ENCODE results near the gene UQCC3. TPM values are rescaled to one million over a fixed set of nuclear protein-coding genes. Genes with fewer than 3 reads are reported as not detected.

UQCC3 gene, protein sequence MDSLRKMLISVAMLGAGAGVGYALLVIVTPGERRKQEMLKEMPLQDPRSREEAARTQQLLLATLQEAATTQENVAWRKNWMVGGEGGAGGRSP
- total RNA-seq: 10 to 100 TPM; 11.1 to 23.9 (median 12.7) TPM

DNA sequence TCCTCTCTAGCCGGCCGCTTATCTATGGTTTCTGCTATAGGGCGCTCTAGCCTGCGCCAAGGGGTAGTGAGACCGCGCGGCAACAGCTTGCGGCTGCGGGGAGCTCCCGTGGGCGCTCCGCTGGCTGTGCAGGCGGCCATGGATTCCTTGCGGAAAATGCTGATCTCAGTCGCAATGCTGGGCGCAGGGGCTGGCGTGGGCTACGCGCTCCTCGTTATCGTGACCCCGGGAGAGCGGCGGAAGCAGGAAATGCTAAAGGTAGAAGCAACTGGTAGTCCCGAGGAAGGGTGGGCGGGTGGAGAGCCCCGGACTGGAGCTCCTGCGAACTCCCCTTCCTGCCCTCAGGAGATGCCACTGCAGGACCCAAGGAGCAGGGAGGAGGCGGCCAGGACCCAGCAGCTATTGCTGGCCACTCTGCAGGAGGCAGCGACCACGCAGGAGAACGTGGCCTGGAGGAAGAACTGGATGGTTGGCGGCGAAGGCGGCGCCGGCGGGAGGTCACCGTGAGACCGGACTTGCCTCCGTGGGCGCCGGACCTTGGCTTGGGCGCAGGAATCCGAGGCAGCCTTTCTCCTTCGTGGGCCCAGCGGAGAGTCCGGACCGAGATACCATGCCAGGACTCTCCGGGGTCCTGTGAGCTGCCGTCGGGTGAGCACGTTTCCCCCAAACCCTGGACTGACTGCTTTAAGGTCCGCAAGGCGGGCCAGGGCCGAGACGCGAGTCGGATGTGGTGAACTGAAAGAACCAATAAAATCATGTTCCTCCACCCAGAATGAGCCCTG, at the start of gene UQCC3, which contains the start of gene LBHD1:
Gene UQCC3 (plus strand): TSS at position 66 of the 782 bp plus-strand sequence. CDS start 73 bp downstream, at position 139.
Gene LBHD1 (minus strand): TSS at position 660 of the 782 bp plus-strand sequence. CDS start 2,236 bp downstream, outside the sequence.
- TF ChIP-seq POLR2A (IDR thresholded peaks at IDR 0.05): peak; percentile 56 to 73
- TF ChIP-seq, protein P1, sequence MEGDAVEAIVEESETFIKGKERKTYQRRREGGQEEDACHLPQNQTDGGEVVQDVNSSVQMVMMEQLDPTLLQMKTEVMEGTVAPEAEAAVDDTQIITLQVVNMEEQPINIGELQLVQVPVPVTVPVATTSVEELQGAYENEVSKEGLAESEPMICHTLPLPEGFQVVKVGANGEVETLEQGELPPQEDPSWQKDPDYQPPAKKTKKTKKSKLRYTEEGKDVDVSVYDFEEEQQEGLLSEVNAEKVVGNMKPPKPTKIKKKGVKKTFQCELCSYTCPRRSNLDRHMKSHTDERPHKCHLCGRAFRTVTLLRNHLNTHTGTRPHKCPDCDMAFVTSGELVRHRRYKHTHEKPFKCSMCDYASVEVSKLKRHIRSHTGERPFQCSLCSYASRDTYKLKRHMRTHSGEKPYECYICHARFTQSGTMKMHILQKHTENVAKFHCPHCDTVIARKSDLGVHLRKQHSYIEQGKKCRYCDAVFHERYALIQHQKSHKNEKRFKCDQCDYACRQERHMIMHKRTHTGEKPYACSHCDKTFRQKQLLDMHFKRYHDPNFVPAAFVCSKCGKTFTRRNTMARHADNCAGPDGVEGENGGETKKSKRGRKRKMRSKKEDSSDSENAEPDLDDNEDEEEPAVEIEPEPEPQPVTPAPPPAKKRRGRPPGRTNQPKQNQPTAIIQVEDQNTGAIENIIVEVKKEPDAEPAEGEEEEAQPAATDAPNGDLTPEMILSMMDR (IDR thresholded peaks at IDR 0.05): no peak
- Histone ChIP-seq H3K27me3 (no peaks in the 10 kb centered on the region), H3K36me3 (peaks cover 0 to 26% (median 0%) of the 10 kb centered on the region in 3 donors), H3K4me3 (peak within 1 kb of the TSS; percentile 73 to 81 (median 75)), H3K9me3 (no peaks in the 10 kb centered on the region), H3K4me1 (peaks cover 0 to 52% (median 16%) of the 10 kb centered on the region in 4 donors), H3K27ac (peak within 1 kb of the TSS; percentile 88 to 95 (median 90))
- peak; percentile 83 to 89 (median 85) for DNase-seq

DNA sequence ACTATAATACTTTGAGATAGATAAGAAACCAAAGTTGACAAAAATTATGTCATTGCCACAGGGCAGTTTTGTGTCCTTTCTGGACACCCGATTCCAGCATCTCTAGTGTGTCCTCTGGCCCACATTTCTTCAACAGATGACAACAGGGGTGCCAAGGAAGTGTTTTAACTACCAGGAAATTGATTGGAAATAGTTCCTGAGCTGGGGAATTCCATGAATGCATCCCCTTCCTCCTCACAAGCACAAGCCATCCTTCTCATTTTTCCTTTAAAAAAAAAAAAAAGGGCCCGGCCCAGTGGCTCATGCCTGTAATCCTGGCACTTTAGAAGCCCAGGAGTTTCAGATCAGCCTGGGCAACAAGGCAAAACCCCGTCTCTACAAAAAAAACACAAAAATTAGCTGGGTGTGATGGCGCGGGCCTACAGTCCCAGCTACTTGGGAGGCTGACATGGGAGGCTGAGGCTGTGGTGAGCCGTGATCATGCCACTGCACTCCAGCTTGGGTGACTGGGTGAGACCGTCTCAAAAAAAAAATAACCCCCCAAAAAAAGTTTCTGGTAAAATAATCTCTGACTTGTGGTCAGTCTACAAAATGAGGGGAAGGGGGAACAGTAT, 48.9 kb upstream of the UQCC3 start:
- H3K4me3 ChIP-seq: peak overlapping the region in 3 of 4 donors; percentile 57 to 99 (median 80)
- peak overlapping the region; percentile 72 to 96 (median 88) for H3K27ac ChIP-seq
- DNase-seq: no peak
- no peaks in the 10 kb centered on the region for H3K9me3 ChIP-seq
- H3K36me3 ChIP-seq: peaks cover 0 to 28% (median 0%) of the 10 kb centered on the region in 3 donors
- TF ChIP-seq, protein P1 (IDR thresholded peaks at IDR 0.05): no peak
- TF ChIP-seq POLR2A (IDR thresholded peaks at IDR 0.05): no peak
- H3K4me1 ChIP-seq: peaks cover 2 to 15% (median 8%) of the 10 kb centered on the region in 4 donors
- H3K27me3 ChIP-seq: no peaks in the 10 kb centered on the region

DNA sequence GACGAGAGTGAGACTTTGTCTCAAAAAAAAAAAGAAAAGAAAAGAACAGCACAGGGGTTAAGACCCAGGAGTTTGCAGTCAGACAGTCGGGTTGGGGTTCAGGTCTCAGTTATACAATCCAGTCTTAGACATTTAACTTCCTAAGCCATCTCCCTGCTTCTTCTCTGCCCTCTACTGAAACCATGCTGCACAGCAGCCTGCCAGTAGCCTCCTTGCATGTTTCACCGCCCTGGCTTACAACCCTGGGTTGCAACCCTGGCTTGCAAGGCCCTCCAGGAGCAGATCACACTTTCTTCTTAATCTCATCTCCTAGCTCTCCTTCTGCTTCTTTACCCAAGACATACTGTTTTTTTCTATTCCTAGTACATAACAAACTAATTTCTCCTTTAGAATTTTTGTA, 43.8 kb upstream of the UQCC3 start:
- TF ChIP-seq, protein P1 (IDR thresholded peaks at IDR 0.05): peak in 1 of 6 experiments; percentile 3
- no peak for TF ChIP-seq POLR2A (IDR thresholded peaks at IDR 0.05)
- Histone ChIP-seq H3K27ac (no peak overlapping the region), H3K36me3 (peaks cover 0 to 76% (median 6%) of the 10 kb centered on the region in 3 donors), H3K9me3 (no peaks in the 10 kb centered on the region), H3K4me1 (no peaks in the 10 kb centered on the region), H3K27me3 (no peaks in the 10 kb centered on the region), H3K4me3 (no peak overlapping the region)
- no peak for DNase-seq

DNA sequence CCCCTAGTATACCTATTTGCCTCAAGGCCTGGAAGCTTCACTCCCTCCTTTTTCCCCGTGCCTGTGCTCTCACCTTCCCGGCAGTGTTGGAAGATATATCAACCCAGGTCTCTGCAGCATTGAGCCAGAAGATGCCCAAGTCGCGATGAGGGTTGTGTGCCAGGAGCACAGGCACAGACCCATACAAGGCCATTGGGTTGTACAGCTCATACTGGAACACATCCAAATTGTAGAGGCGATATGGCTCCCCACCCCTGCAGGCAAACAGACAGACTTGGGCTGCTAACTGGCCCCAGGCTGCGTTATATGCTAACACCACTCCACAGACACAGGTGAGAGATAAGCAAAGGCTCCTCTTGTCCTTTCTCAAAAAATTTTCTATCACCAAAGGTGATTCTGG, 39.0 kb upstream of the UQCC3 start:
- no peak overlapping the region for H3K4me3 ChIP-seq
- peaks cover 0 to 97% (median 6%) of the 10 kb centered on the region in 3 donors for H3K36me3 ChIP-seq
- DNase-seq: no peak
- TF ChIP-seq, protein P1 (IDR thresholded peaks at IDR 0.05): no peak
- TF ChIP-seq POLR2A (IDR thresholded peaks at IDR 0.05): no peak
- H3K27me3 ChIP-seq: no peaks in the 10 kb centered on the region
- H3K4me1 ChIP-seq: no peaks in the 10 kb centered on the region
- H3K27ac ChIP-seq: no peak overlapping the region
- no peaks in the 10 kb centered on the region for H3K9me3 ChIP-seq

DNA sequence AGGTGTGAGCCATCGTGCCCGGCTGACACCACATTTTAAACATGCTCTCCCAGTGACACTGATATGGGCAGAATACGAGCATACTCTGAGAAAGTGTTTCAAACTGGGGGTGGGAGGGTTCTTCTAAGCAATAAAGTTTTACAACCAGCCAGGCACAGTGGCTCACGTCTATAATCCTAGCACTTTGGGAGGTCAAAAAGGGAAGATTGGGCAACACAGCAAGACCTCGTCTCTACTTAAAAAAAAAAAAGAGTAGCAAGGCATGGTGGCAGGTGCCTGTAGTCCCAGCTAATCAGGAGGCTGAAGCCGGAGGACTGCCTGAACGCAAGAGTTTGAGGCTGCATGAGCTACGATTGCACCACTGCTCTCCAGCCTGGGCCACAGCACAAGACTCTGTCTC, 27.3 kb upstream of the UQCC3 start:
- no peak overlapping the region for H3K27ac ChIP-seq
- DNase-seq: no peak
- H3K36me3 ChIP-seq: peaks cover 0 to 44% (median 0%) of the 10 kb centered on the region in 3 donors
- TF ChIP-seq, protein P1 (IDR thresholded peaks at IDR 0.05): no peak
- TF ChIP-seq POLR2A (IDR thresholded peaks at IDR 0.05): no peak
- no peak overlapping the region for H3K4me3 ChIP-seq
- H3K27me3 ChIP-seq: no peaks in the 10 kb centered on the region
- peaks cover 0 to 22% (median 6%) of the 10 kb centered on the region in 4 donors for H3K4me1 ChIP-seq
- H3K9me3 ChIP-seq: no peaks in the 10 kb centered on the region

All from Peyer's patch (tissue), 4 donors.